HL-60 (cell line): ENCODE data around the gene GALT.

Source experiments
- CTCF ChIP-seq: IDR thresholded peaks from one replicate; pipeline ENCODE4 v1.5.1; 2011; ENCODE audit warnings: low read length, control low read depth, inconsistent platforms; ENCODE audit not compliant: insufficient read depth
- GABPA ChIP-seq: IDR thresholded peaks from 2 replicates; pipeline ENCODE4 v1.6.1; 2012; ENCODE audit warnings: low read depth
- POLR2AphosphoS5 ChIP-seq: IDR thresholded peaks from 2 replicates; pipeline ENCODE4 v1.6.1; 2012; ENCODE audit warnings: low read depth

GRCh38 chr9:34653151-34654072 lies 6.9 kb downstream of the GALT start:
- TF ChIP-seq CTCF, result no peak
- no peak for TF ChIP-seq POLR2AphosphoS5
- no peak for TF ChIP-seq GABPA
